Choroid plexus epithelial cell (primary cell): ENCODE measurements around the gene SORBS1.

Experiments used
- DNase-seq: peaks from one replicate; pipeline ENCODE4 v3.0.0-alpha.2; 2010; ENCODE audit warnings: low read depth
- H3K4me3 ChIP-seq: 2 replicates; pipeline ENCODE4 v1.5.1; 2011; ENCODE audit warnings: low read depth, mild to moderate bottlenecking, control low read depth, low read length, moderate library complexity
- TF ChIP-seq, protein P1 (sequence below): conservative IDR thresholded peaks from 2 replicates; pipeline ENCODE4 v1.5.1; 2011; ENCODE audit warnings: low read depth, mild to moderate bottlenecking, control low read depth, inconsistent platforms, low read length, moderate library complexity

The SORBS1 gene

DNA sequence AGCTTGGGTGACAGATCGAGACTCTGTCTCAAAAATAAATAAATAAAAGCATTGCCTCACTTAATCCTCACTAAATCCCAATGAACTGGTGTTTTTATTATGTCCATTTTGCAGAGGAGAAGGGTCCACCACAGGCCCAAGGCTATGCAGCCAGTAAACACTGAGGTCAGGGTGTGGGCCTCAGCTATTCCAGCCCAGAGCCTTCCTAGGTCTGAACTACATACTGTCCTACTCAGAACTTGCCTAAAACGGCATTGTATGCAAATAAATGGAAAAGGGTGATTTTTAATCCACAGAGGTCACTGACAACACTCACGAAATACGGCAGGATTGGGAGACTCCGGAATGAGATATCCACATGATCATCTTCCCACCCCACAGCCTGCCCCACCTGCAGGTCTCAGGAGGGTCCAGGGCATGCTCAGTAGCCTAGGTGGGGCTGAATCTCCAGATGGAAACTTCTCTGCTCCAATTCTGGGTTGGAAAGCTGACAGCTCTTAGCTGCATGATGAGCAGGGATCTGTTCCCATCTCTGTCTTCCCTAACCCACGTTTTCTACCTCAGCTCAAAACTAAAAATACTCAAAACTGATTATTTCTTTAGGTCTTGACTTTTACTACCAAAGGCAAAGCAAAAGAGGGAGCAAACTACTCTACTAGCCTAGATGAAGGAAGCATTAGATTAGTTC, 121.0 kb downstream of the SORBS1 start:
- DNase-seq = no peak
- no peak overlapping the region for H3K4me3 ChIP-seq
- TF ChIP-seq, protein P1, sequence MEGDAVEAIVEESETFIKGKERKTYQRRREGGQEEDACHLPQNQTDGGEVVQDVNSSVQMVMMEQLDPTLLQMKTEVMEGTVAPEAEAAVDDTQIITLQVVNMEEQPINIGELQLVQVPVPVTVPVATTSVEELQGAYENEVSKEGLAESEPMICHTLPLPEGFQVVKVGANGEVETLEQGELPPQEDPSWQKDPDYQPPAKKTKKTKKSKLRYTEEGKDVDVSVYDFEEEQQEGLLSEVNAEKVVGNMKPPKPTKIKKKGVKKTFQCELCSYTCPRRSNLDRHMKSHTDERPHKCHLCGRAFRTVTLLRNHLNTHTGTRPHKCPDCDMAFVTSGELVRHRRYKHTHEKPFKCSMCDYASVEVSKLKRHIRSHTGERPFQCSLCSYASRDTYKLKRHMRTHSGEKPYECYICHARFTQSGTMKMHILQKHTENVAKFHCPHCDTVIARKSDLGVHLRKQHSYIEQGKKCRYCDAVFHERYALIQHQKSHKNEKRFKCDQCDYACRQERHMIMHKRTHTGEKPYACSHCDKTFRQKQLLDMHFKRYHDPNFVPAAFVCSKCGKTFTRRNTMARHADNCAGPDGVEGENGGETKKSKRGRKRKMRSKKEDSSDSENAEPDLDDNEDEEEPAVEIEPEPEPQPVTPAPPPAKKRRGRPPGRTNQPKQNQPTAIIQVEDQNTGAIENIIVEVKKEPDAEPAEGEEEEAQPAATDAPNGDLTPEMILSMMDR = no peak

DNA sequence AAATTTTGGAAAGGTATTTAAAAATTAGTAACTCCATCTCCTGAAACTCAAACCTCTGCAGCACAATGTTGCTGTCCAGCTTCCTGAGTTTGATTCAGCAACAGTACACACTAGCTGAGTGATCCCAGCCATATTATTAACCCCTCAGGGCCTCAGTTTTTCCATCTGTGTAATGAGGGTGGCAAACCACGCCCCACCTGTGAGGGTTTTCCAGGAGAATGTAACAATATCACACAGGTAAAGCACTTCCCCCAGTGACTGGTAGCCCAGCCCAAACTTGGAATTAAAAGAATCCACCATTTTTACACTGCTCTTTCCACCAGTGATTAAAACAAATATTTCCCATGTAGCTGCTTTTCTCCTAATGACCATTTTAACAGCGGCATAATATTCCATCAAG, 122.4 kb downstream of the SORBS1 start:
- DNase-seq = no peak
- TF ChIP-seq, protein P1 = no peak
- H3K4me3 ChIP-seq = no peak overlapping the region

- H3K4me3 ChIP-seq = no peak overlapping the region
- DNase-seq = no peak
- TF ChIP-seq, protein P1 = no peak
Measured at GRCh38 chr10:95437669-95438068, 123.5 kb downstream of the SORBS1 start.

GRCh38 chr10:95435548-95436279, 125.5 kb downstream of the SORBS1 start:
- no peak for DNase-seq
- H3K4me3 ChIP-seq = no peak overlapping the region
- TF ChIP-seq, protein P1 = no peak

DNA sequence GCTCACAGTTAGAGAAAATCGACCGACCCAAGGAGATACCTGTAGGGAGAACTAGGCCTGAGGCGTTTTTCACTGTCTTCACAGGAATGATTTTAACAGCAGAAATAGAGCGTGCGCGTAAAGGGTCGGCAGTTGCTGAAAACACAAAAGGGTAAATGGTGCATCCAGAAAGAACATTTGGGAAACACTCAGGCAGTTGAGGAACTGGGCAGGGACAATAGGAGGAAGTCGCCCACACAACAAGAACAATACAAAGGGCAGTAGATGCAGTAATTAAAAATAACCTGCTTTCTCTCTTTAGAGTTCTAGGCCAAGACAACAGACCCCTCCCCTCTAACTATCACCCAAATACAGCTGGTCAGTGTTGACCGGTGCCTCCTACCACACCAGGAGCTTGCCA, 126.6 kb downstream of the SORBS1 start:
- TF ChIP-seq, protein P1 = no peak
- no peak for DNase-seq
- no peak overlapping the region for H3K4me3 ChIP-seq

- TF ChIP-seq, protein P1 = no peak
- peak; percentile 10 for DNase-seq
- no peak overlapping the region for H3K4me3 ChIP-seq
Measured at GRCh38 chr10:95431900-95432342, 129.2 kb downstream of the SORBS1 start.
